Epithelial cell of esophagus (primary cell): ENCODE data around the gene HSF4.
"Not testable (repeated sequence)": the region's sequence is repeated elsewhere in the genome, so short reads cannot be mapped to it uniquely, and the experiment has no call there.

Experiments
- DNase-seq: peaks from one replicate; pipeline ENCODE4 v3.0.0; 2010; ENCODE audit warnings: low read depth
- H3K4me3 ChIP-seq: 2 replicates; pipeline ENCODE4 v1.5.1; 2011; ENCODE audit warnings: mild to moderate bottlenecking, low read length, control low read depth
- CTCF ChIP-seq: IDR thresholded peaks from 2 replicates; pipeline ENCODE4 v1.5.1; 2011; ENCODE audit warnings: low read depth, mild to moderate bottlenecking, low read length, control low read depth, inconsistent platforms; ENCODE audit not compliant: insufficient read depth; ENCODE audit errors: missing control alignments

Gene HSF4

GRCh38 chr16:67164599-67165061 lies at the start of gene HSF4:
Gene HSF4 (plus strand): TSS chr16:67164745. CDS start chr16:67164812, 67 bp downstream.
- no peak for TF ChIP-seq CTCF
- H3K4me3 ChIP-seq, result peak within 1 kb of the TSS; percentile 37
- DNase-seq, result no peak

GRCh38 chr16:67114793-67115192 lies 49.8 kb upstream of the HSF4 start:
- DNase-seq, result no peak
- H3K4me3 ChIP-seq, result no peak overlapping the region
- TF ChIP-seq CTCF, result no peak

- no peak overlapping the region for H3K4me3 ChIP-seq
- peak; percentile 93 for DNase-seq
- no peak for TF ChIP-seq CTCF
Observed at GRCh38 chr16:67115639-67116038, 48.9 kb upstream of the HSF4 start.

GRCh38 chr16:67116388-67117311 lies 47.9 kb upstream of the HSF4 start:
- H3K4me3 ChIP-seq, result no peak overlapping the region
- no peak for TF ChIP-seq CTCF
- DNase-seq, result peak; percentile 25

GRCh38 chr16:67117716-67118115 lies 46.8 kb upstream of the HSF4 start:
- no peak for TF ChIP-seq CTCF
- no peak overlapping the region for H3K4me3 ChIP-seq
- DNase-seq, result no peak

- peak; percentile 43 for DNase-seq
- TF ChIP-seq CTCF, result no peak
- H3K4me3 ChIP-seq, result no peak overlapping the region
Observed at GRCh38 chr16:67120025-67120424, 44.5 kb upstream of the HSF4 start.

- not testable (repeated sequence) for DNase-seq
Observed at GRCh38 chr16:67122799-67123198, 41.7 kb upstream of the HSF4 start.

More at GRCh38 chr16:67122799-67123198, 41.7 kb upstream of the HSF4 start:
- not testable (repeated sequence) for H3K4me3 ChIP-seq
